ENCODE data around the gene FER.
"Not testable (repeated sequence)": the region's sequence is repeated elsewhere in the genome, so short reads cannot be mapped to it uniquely, and the experiment has no call there.

FER gene

GRCh38 chr5:108748401-108749127 is 867 bp downstream of the FER start:
- Histone ChIP-seq H3K4me1 (ENCODE audit: insufficient read depth, low read length) (peaks cover 23% of the 10 kb centered on the region), H3K27ac (ENCODE audit: low read length) (peak overlapping the region; percentile 70), H3K4me3 (ENCODE audit: low read length) (peak overlapping the region; percentile 85), H3K27me3 (ENCODE audit: insufficient read depth, low read length) (no peaks in the 10 kb centered on the region), H3K36me3 (ENCODE audit: insufficient read depth, low read depth, low read length) (no peaks in the 10 kb centered on the region), H3K9ac (ENCODE audit: low read depth, low read length) (peak overlapping the region; percentile 95), H3K9me3 (ENCODE audit: insufficient read depth, low read depth, low read length) (no peaks in the 10 kb centered on the region)

DNA sequence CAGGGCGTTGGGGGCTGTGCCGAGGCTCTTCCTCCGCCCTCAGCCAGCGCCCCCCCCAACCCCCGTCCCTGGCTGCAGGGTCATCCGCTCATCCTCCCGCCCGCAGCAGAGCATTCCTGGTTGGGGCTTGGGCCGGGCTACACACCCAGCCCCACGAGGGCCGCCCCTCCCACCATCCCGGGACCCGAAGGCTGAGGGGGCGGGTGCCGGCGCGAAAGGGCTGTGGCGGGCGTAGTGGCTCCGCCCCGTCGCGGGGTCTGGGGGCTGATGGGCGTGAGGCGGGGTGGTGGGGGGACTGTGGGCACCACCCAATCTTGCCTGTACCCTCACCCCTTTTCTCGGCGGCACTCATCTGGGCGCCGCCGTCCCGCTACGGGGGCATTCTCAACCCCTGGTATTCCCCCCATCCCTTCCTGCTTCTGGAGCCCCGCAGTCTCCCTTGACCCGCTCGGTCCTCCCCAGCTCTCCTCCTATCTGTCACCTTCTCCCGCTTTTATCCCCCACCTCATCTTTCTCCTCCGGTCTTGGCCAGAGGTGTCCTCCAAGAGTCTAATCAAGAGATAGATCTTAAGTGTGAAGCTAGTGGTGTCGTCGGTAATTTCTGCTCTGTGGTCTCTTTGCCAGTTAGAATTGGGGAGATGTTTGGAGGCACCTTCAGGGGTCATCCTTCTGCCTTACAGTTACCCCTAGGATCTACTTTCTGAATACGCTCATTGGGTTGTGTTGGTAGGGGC is 1.6 kb downstream of the FER start:
- H3K9me3 ChIP-seq (ENCODE audit: insufficient read depth, low read depth, low read length) = no peaks in the 10 kb centered on the region
- H3K9ac ChIP-seq (ENCODE audit: low read depth, low read length) = peak overlapping the region; percentile 57; the same call in 1 of the 2 replicates
- H3K36me3 ChIP-seq (ENCODE audit: insufficient read depth, low read depth, low read length) = no peaks in the 10 kb centered on the region
- H3K27me3 ChIP-seq (ENCODE audit: insufficient read depth, low read length) = no peaks in the 10 kb centered on the region
- H3K27ac ChIP-seq (ENCODE audit: low read length) = no peak overlapping the region
- peak overlapping the region; percentile 78 for H3K4me3 ChIP-seq (ENCODE audit: low read length)
- H3K4me1 ChIP-seq (ENCODE audit: insufficient read depth, low read length) = peaks cover 17% of the 10 kb centered on the region; the same call in 1 of the 2 replicates

GRCh38 chr5:108753331-108753730 is 5.6 kb downstream of the FER start:
- Histone ChIP-seq H3K4me3 (ENCODE audit: low read length) (no peak overlapping the region), H3K9ac (ENCODE audit: low read depth, low read length) (no peak overlapping the region), H3K36me3 (ENCODE audit: insufficient read depth, low read depth, low read length) (no peaks in the 10 kb centered on the region), H3K4me1 (ENCODE audit: insufficient read depth, low read length) (peaks cover 5% of the 10 kb centered on the region; the same call in 1 of the 2 replicates), H3K9me3 (ENCODE audit: insufficient read depth, low read depth, low read length) (no peaks in the 10 kb centered on the region), H3K27me3 (ENCODE audit: insufficient read depth, low read length) (no peaks in the 10 kb centered on the region), H3K27ac (ENCODE audit: low read length) (no peak overlapping the region)

GRCh38 chr5:108753877-108754276 is 6.2 kb downstream of the FER start:
- Histone ChIP-seq H3K27me3 (ENCODE audit: insufficient read depth, low read length) (no peaks in the 10 kb centered on the region), H3K4me1 (ENCODE audit: insufficient read depth, low read length) (peaks cover 5% of the 10 kb centered on the region; the same call in 1 of the 2 replicates), H3K4me3 (ENCODE audit: low read length) (no peak overlapping the region), H3K36me3 (ENCODE audit: insufficient read depth, low read depth, low read length) (no peaks in the 10 kb centered on the region), H3K9me3 (ENCODE audit: insufficient read depth, low read depth, low read length) (no peaks in the 10 kb centered on the region), H3K27ac (ENCODE audit: low read length) (no peak overlapping the region), H3K9ac (ENCODE audit: low read depth, low read length) (no peak overlapping the region)

- H3K4me1 ChIP-seq (ENCODE audit: insufficient read depth, low read length) = peaks cover 17% of the 10 kb centered on the region
- no peak overlapping the region for H3K9ac ChIP-seq (ENCODE audit: low read depth, low read length)
- no peaks in the 10 kb centered on the region for H3K9me3 ChIP-seq (ENCODE audit: insufficient read depth, low read depth, low read length)
- H3K4me3 ChIP-seq (ENCODE audit: low read length) = no peak overlapping the region
- no peaks in the 10 kb centered on the region for H3K27me3 ChIP-seq (ENCODE audit: insufficient read depth, low read length)
- H3K27ac ChIP-seq (ENCODE audit: low read length) = no peak overlapping the region
- no peaks in the 10 kb centered on the region for H3K36me3 ChIP-seq (ENCODE audit: insufficient read depth, low read depth, low read length)
Observed at GRCh38 chr5:108760512-108760911, 12.8 kb downstream of the FER start.

DNA sequence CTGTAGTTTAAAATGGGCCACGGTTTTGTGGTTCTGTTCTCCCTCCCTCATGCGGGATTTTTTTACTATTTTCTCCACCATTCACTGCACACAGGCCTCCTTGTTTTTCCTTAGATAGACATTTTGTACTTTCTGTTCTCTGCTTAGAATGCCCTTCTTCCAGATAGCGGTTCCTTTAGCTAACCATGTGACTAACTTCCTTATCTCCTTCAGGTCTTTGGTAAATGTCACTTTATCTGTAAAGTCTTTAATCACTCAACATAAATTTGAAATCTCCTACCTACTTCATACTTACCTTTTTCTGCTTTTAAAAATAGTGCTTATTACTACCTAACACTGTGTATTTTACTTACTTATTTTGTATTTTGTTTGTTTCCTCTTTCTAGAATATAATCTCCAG is 15.0 kb downstream of the FER start:
- H3K9me3 ChIP-seq (ENCODE audit: insufficient read depth, low read depth, low read length) = no peaks in the 10 kb centered on the region
- H3K9ac ChIP-seq (ENCODE audit: low read depth, low read length) = peak overlapping the region; percentile 49; the same call in 1 of the 2 replicates
- no peaks in the 10 kb centered on the region for H3K36me3 ChIP-seq (ENCODE audit: insufficient read depth, low read depth, low read length)
- H3K4me3 ChIP-seq (ENCODE audit: low read length) = no peak overlapping the region
- no peak overlapping the region for H3K27ac ChIP-seq (ENCODE audit: low read length)
- H3K4me1 ChIP-seq (ENCODE audit: insufficient read depth, low read length) = peaks cover 17% of the 10 kb centered on the region
- H3K27me3 ChIP-seq (ENCODE audit: insufficient read depth, low read length) = no peaks in the 10 kb centered on the region

DNA sequence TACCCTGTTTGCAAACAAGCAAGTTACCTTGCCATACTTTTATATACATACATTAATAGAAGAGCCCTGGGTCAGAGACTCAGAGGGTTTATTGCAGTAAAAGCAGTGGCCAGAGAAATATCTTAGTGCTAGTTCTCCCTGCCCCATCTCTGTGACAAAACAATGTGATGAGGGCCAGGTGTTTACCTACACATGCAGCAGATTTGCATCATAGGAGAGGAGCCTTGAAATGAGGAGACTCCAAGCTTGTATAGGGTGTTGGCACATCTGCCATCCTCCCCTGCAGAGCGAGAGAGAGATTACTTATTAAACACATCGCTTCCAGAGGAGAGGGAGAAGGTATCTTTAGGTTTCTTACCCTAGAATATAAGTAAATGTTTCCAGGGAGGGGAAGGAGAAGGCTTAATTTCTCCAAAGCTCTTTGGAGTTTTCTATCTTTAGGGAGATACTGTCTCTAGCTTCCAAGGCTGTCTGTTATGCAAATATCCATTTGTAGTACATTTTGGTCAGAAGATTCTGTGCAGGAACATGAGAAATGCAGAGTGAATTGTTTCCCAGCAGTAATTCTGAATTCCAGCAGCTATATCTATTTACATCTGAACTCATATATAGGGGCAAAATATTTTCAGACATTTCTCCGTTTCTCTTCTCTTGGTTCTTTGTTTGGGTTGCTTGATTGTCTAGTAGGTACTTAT is 15.7 kb downstream of the FER start:
- H3K4me3 ChIP-seq (ENCODE audit: low read length) = no peak overlapping the region
- H3K36me3 ChIP-seq (ENCODE audit: insufficient read depth, low read depth, low read length) = no peaks in the 10 kb centered on the region
- no peaks in the 10 kb centered on the region for H3K9me3 ChIP-seq (ENCODE audit: insufficient read depth, low read depth, low read length)
- H3K27me3 ChIP-seq (ENCODE audit: insufficient read depth, low read length) = no peaks in the 10 kb centered on the region
- H3K27ac ChIP-seq (ENCODE audit: low read length) = no peak overlapping the region
- peaks cover 17% of the 10 kb centered on the region for H3K4me1 ChIP-seq (ENCODE audit: insufficient read depth, low read length)
- H3K9ac ChIP-seq (ENCODE audit: low read depth, low read length) = no peak overlapping the region

DNA sequence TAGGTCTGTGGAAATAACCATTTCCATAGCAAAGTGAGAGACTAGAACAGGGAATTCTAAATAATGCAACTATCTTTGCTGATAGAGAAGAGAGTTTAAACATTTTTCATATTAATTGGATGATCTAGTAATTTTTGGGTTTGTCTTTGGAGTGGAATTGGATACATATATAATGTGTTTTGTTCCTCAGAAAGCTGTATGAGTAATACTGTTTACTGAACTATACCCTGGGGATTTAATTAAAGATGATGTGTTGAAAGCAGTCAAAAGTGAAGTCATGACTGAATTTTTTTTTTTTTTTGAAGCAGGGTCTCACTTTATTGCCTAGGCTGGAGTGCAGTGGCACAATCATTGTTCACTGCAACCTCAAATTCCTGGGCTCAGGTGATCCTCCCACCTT is 17.9 kb downstream of the FER start:
- no peaks in the 10 kb centered on the region for H3K36me3 ChIP-seq (ENCODE audit: insufficient read depth, low read depth, low read length)
- H3K4me1 ChIP-seq (ENCODE audit: insufficient read depth, low read length) = peaks cover 17% of the 10 kb centered on the region
- no peak overlapping the region for H3K4me3 ChIP-seq (ENCODE audit: low read length)
- H3K9ac ChIP-seq (ENCODE audit: low read depth, low read length) = no peak overlapping the region
- H3K9me3 ChIP-seq (ENCODE audit: insufficient read depth, low read depth, low read length) = no peaks in the 10 kb centered on the region
- H3K27ac ChIP-seq (ENCODE audit: low read length) = no peak overlapping the region
- no peaks in the 10 kb centered on the region for H3K27me3 ChIP-seq (ENCODE audit: insufficient read depth, low read length)

GRCh38 chr5:108766916-108767315 is 19.2 kb downstream of the FER start:
- not testable (repeated sequence) for H3K27ac ChIP-seq (ENCODE audit: low read length); H3K9me3 ChIP-seq (ENCODE audit: insufficient read depth, low read depth, low read length)

DNA sequence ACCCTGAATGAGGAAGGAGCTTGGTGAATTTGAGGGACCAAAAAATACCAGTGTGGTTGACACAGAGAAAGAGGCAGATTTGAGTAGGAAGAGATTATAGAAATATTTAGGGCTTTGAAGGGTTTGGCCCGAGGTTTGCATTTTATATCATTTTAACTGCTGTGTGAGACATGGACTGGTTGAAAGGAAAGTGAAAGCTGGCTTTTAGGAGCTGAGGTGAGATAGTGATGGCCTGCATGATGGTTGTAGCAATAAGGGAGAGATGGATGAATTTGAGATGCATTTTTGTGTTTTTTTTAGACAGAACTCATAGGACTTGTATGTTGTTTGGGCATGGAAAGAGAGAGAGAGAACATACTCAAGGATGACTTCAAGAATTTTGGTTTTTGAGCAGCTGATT is 21.7 kb downstream of the FER start:
- Histone ChIP-seq H3K36me3 (ENCODE audit: insufficient read depth, low read depth, low read length) (no peaks in the 10 kb centered on the region), H3K9me3 (ENCODE audit: insufficient read depth, low read depth, low read length) (no peaks in the 10 kb centered on the region), H3K4me3 (ENCODE audit: low read length) (no peak overlapping the region), H3K27me3 (ENCODE audit: insufficient read depth, low read length) (no peaks in the 10 kb centered on the region), H3K4me1 (ENCODE audit: insufficient read depth, low read length) (peaks cover 3% of the 10 kb centered on the region; the same call in 1 of the 2 replicates), H3K27ac (ENCODE audit: low read length) (no peak overlapping the region), H3K9ac (ENCODE audit: low read depth, low read length) (no peak overlapping the region)

More at GRCh38 chr5:108766916-108767315, 19.2 kb downstream of the FER start:
- not testable (repeated sequence) for H3K9ac ChIP-seq (ENCODE audit: low read depth, low read length); H3K4me3 ChIP-seq (ENCODE audit: low read length); H3K27me3 ChIP-seq (ENCODE audit: insufficient read depth, low read length); H3K36me3 ChIP-seq (ENCODE audit: insufficient read depth, low read depth, low read length)
- peaks cover 17% of the 10 kb centered on the region for H3K4me1 ChIP-seq (ENCODE audit: insufficient read depth, low read length)

- Histone ChIP-seq H3K4me1 (ENCODE audit: insufficient read depth, low read length) (no peaks in the 10 kb centered on the region), H3K36me3 (ENCODE audit: insufficient read depth, low read depth, low read length) (no peaks in the 10 kb centered on the region), H3K9me3 (ENCODE audit: insufficient read depth, low read depth, low read length) (no peaks in the 10 kb centered on the region), H3K27me3 (ENCODE audit: insufficient read depth, low read length) (no peaks in the 10 kb centered on the region), H3K4me3 (ENCODE audit: low read length) (no peak overlapping the region), H3K9ac (ENCODE audit: low read depth, low read length) (no peak overlapping the region), H3K27ac (ENCODE audit: low read length) (no peak overlapping the region)
Observed at GRCh38 chr5:108772626-108773025, 24.9 kb downstream of the FER start.

All from iPS-20b (cell line).